ENCODE measurements around the gene KDM4C. TPM values are rescaled to one million over a fixed set of nuclear protein-coding genes. Genes with fewer than 3 reads are reported as not detected.
A peak's percentile ranks its signal among the peaks of the same experiment; 100 is the strongest.

KDM4C gene
- total RNA-seq, 1 experiment from 2014 or later: 16.2 TPM

DNA sequence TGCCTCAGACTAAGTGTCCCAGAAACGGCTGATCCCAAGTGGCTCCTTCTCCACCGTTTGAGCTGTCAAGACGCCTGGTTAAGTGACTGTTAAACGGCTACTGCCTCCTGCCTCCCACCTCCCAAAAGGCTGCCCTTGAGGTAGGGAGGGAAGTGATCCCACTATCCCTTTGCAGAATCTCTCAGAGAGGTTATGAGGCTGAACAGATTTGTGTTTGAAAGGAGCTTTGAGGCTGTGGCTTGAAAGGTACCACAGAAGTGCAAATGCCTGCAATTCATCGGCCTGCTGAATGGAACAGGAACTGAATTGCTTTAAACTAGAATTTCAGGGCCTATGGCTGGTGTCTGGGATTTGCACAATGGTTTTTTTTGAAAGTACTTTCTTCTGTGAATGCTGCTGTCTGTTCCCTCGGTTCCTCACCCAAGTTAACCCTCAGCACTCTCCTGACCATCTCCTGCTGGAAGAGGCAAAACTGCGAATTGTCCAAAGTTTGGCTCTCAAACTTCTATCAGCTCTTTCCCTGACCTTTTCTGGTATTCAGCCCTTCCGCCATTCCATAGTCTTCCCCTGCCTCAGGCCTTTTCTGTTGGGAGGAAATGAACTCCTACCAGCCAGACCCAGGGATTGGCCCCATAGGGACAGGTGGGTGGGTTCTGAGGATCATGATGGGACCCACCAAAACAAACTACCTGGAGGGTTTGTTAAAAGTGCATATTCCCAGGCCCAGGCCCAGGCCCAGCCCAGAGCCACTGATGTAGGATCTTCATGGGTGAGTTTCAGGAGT, 453.3 kb downstream of the KDM4C start:
- TF ChIP-seq, protein P1, sequence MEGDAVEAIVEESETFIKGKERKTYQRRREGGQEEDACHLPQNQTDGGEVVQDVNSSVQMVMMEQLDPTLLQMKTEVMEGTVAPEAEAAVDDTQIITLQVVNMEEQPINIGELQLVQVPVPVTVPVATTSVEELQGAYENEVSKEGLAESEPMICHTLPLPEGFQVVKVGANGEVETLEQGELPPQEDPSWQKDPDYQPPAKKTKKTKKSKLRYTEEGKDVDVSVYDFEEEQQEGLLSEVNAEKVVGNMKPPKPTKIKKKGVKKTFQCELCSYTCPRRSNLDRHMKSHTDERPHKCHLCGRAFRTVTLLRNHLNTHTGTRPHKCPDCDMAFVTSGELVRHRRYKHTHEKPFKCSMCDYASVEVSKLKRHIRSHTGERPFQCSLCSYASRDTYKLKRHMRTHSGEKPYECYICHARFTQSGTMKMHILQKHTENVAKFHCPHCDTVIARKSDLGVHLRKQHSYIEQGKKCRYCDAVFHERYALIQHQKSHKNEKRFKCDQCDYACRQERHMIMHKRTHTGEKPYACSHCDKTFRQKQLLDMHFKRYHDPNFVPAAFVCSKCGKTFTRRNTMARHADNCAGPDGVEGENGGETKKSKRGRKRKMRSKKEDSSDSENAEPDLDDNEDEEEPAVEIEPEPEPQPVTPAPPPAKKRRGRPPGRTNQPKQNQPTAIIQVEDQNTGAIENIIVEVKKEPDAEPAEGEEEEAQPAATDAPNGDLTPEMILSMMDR (IDR thresholded peaks at IDR 0.05; ENCODE audit: unreplicated experiment): no peak
- no TSS peak for BruUV-seq (replicated peaks)
- no peak for DNase-seq
- CTCF ChIA-PET: no interaction called here
- Mint-ChIP-seq H3K4me1 (ENCODE audit: low read depth, unreplicated experiment) (no peaks in the 10 kb centered on the region), H3K4me3 (ENCODE audit: low read depth, unreplicated experiment) (no peak overlapping the region), H3K27ac (ENCODE audit: unreplicated experiment) (no peak overlapping the region), H3K36me3 (ENCODE audit: insufficient read depth, unreplicated experiment) (no peaks in the 10 kb centered on the region), H3K9me3 (ENCODE audit: low read depth, unreplicated experiment) (no peaks in the 10 kb centered on the region), H3K27me3 (ENCODE audit: unreplicated experiment) (no peaks in the 10 kb centered on the region)
- intact Hi-C loops (cut with micrococcal nuclease; ENCODE audit: unreplicated experiment): no loop called here

DNA sequence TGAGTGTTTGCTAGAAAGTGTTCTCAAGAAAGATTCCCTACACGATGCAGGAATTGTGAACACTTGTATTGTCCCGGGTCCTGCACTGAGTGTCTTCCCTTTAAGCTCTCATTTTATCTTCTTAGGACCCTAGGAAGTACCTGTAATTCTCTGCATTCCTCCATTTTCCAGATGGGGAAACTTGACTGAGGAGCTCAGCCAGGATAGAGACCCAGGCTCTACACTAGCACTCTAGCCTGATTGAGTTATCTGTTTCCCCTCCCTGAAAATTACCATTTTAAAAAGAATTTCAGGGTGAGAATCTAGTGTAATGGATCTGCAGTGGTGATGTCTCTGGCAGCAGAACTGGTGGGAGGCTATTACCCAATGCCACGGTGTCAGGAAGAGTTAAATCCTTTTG, 453.9 kb downstream of the KDM4C start:
- CTCF ChIA-PET: no interaction called here
- H3K4me3 Mint-ChIP-seq (ENCODE audit: low read depth, unreplicated experiment): no peak overlapping the region
- H3K27ac Mint-ChIP-seq (ENCODE audit: unreplicated experiment): no peak overlapping the region

DNA sequence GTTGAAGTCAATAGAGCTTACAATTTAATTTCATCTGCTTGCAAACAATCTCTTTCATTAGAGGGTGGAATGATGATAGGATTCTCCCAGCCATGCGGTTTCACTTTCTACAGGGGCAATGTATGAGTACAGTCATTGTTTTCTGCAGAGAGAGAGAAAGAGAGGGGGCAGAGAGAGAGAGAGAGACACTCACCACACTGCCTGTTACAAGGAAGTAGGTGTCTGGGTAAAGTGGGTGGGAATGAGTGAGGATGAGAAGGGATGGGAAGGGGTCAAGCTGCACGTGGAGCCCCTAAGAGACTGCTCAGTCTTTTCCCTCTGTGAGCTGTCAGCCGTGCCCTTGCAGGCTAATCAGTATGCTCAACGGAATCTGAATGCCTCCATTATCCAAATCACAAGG, 454.3 kb downstream of the KDM4C start:
- intact Hi-C loops (cut with micrococcal nuclease; ENCODE audit: unreplicated experiment): no loop called here
- no TSS peak for BruUV-seq (replicated peaks)
- peak; percentile 0 for DNase-seq
- no peak overlapping the region for H3K27ac Mint-ChIP-seq (ENCODE audit: unreplicated experiment)
- H3K27me3 Mint-ChIP-seq (ENCODE audit: unreplicated experiment): no peaks in the 10 kb centered on the region
- H3K36me3 Mint-ChIP-seq (ENCODE audit: insufficient read depth, unreplicated experiment): no peaks in the 10 kb centered on the region
- H3K4me1 Mint-ChIP-seq (ENCODE audit: low read depth, unreplicated experiment): no peaks in the 10 kb centered on the region
- no peak overlapping the region for H3K4me3 Mint-ChIP-seq (ENCODE audit: low read depth, unreplicated experiment)
- CTCF ChIA-PET: no interaction called here
- peaks cover 1% of the 10 kb centered on the region for H3K9me3 Mint-ChIP-seq (ENCODE audit: low read depth, unreplicated experiment)
- TF ChIP-seq, protein P1 (IDR thresholded peaks at IDR 0.05; ENCODE audit: unreplicated experiment): no peak

More for the DNA sequence above, 453.9 kb downstream of the KDM4C start:
- no TSS peak for BruUV-seq (replicated peaks)
- no peaks in the 10 kb centered on the region for H3K9me3 Mint-ChIP-seq (ENCODE audit: low read depth, unreplicated experiment)
- TF ChIP-seq, protein P1 (IDR thresholded peaks at IDR 0.05; ENCODE audit: unreplicated experiment): no peak
- no peaks in the 10 kb centered on the region for H3K4me1 Mint-ChIP-seq (ENCODE audit: low read depth, unreplicated experiment)
- H3K27me3 Mint-ChIP-seq (ENCODE audit: unreplicated experiment): no peaks in the 10 kb centered on the region
- no peaks in the 10 kb centered on the region for H3K36me3 Mint-ChIP-seq (ENCODE audit: insufficient read depth, unreplicated experiment)
- intact Hi-C loops (cut with micrococcal nuclease; ENCODE audit: unreplicated experiment): no loop called here
- DNase-seq: no peak

DNA sequence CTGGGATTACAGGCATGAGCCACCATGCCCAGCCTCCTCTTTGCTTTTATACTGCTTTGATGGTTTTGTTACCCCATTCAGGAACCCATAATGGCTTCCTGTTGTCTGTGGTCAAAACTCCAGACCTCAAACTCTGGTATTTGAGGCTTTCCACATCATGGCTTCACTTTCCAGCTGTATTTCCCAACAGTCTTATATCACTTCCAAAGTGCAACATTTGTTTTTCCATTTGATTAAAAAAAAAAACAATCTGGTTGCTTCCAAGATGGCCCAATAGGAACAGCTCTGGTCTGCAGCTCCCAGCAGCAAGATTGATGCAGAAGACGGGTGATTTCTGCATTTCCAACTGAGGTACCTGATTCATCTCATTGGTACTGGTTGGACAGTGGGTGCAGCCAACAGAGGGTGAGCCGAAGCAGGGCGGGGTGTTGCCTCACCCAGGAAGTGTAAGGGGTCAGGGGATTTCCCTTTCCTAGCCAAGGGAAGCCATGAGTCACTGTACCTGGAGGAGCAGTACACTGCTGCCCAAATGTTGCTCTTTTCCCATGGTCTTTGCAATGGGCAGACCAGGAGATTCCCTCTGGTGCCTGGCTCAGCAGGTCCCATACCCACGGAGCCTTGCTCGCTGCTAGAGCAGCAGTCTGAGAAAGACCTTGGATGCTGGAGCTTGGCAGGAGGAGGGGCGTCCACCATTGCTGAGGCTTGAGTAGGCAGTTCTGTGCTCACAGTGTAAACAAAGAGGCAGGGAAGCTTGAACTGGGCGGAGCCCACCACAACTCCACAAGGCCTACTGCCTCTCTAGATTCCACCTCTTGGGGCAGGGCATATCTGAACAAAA, 458.4 kb downstream of the KDM4C start:
- CTCF ChIA-PET: no interaction called here
- no peaks in the 10 kb centered on the region for H3K4me1 Mint-ChIP-seq (ENCODE audit: low read depth, unreplicated experiment)
- TF ChIP-seq, protein P1 (IDR thresholded peaks at IDR 0.05; ENCODE audit: unreplicated experiment): no peak
- peak; percentile 53 for DNase-seq
- H3K27me3 Mint-ChIP-seq (ENCODE audit: unreplicated experiment): no peaks in the 10 kb centered on the region
- H3K9me3 Mint-ChIP-seq (ENCODE audit: low read depth, unreplicated experiment): peaks cover 7% of the 10 kb centered on the region
- intact Hi-C loops (cut with micrococcal nuclease; ENCODE audit: unreplicated experiment): no loop called here
- no peak overlapping the region for H3K4me3 Mint-ChIP-seq (ENCODE audit: low read depth, unreplicated experiment)
- no peaks in the 10 kb centered on the region for H3K36me3 Mint-ChIP-seq (ENCODE audit: insufficient read depth, unreplicated experiment)
- peak overlapping the region; percentile 33 for H3K27ac Mint-ChIP-seq (ENCODE audit: unreplicated experiment)
- no TSS peak for BruUV-seq (replicated peaks)
